ENCODE data around the gene ALDOB.

The ALDOB gene

GRCh38 chr9:101371813-101372212, 63.8 kb downstream of the ALDOB start:
- no peak overlapping the region for H3K4me3 ChIP-seq (ENCODE audit: low read depth, low read length)
- TF ChIP-seq, protein P1, sequence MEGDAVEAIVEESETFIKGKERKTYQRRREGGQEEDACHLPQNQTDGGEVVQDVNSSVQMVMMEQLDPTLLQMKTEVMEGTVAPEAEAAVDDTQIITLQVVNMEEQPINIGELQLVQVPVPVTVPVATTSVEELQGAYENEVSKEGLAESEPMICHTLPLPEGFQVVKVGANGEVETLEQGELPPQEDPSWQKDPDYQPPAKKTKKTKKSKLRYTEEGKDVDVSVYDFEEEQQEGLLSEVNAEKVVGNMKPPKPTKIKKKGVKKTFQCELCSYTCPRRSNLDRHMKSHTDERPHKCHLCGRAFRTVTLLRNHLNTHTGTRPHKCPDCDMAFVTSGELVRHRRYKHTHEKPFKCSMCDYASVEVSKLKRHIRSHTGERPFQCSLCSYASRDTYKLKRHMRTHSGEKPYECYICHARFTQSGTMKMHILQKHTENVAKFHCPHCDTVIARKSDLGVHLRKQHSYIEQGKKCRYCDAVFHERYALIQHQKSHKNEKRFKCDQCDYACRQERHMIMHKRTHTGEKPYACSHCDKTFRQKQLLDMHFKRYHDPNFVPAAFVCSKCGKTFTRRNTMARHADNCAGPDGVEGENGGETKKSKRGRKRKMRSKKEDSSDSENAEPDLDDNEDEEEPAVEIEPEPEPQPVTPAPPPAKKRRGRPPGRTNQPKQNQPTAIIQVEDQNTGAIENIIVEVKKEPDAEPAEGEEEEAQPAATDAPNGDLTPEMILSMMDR (conservative IDR thresholded peaks at IDR 0.05; ENCODE audit: low read depth, low read length), result no peak
- DNase-seq (ENCODE audit: low read depth), result no peak

Measured in choroid plexus epithelial cell (primary cell).